ENCODE measurements around the gene DCST1. TPM values are rescaled to one million over a fixed set of nuclear protein-coding genes. Genes with fewer than 3 reads are reported as not detected.
A peak's percentile ranks its signal among the peaks of the same experiment; 100 is the strongest.

Gene DCST1
- total and polyA plus RNA-seq, 2 of the 8 experiments (the other 6 are each of a cell fraction or from before 2014, with no cell fraction given): not detected

DNA sequence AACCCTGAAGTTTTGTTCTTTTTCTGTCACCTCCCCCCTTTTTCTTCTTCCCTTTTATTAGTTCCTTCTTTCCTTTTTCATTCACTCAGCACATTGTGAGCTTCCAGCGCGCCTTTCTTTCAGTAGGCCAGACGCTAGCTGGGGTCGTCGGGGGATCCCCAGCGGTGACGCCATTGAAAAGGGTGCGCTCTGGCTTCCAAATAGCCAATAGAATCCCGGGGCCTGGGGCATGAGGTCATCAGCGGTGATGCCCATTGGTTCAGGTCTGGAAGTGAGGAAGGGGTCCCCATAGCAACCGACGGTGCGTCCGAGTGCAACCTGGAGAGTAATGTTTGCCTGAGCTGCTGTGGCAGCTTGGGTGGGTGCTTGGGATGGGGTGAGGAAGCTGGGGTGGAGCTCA is 38.1 kb downstream of the DCST1 start:
- Histone ChIP-seq H3K36me3 (ENCODE audit: control insufficient read depth in 2 of 4, insufficient read depth in 4 of 4, low read length in 3 of 4) (peaks cover 0 to 12% (median 3%) of the 10 kb centered on the region in 4 experiments; a peak in 4 of 8 replicates), H3K56ac (replicated peaks; ENCODE audit: insufficient read length, low read depth, low read length) (no peak overlapping the region), H3K27me3 (replicated peaks in 1 of 4; ENCODE audit: control insufficient read depth in 3 of 4, extremely low read depth in 1 of 4, insufficient read depth in 3 of 4, low read length in 3 of 4) (peaks cover 0 to 7% (median 1%) of the 10 kb centered on the region in 4 experiments; a peak in 3 of 7 replicates), H2BK5ac (ENCODE audit: low read depth, low read length) (no peak overlapping the region), H3K23me2 (ENCODE audit: low read depth, low read length) (peaks cover 11% of the 10 kb centered on the region), H3K79me2 (ENCODE audit: control insufficient read depth in 1 of 2, insufficient read depth in 2 of 2, low read length in 2 of 2) (no peaks in the 10 kb centered on the region), H2BK120ac (replicated peaks; ENCODE audit: low read depth, low read length) (no peak overlapping the region), H3K79me1 (ENCODE audit: low read depth, low read length) (no peaks in the 10 kb centered on the region), H2BK20ac (ENCODE audit: low read length) (no peak overlapping the region), H2BK15ac (ENCODE audit: low read length) (no peak overlapping the region), H4K91ac (replicated peaks; ENCODE audit: insufficient read length, low read length) (no peak overlapping the region), H2AK5ac (ENCODE audit: low read depth, low read length) (no peak overlapping the region), H3K23ac (ENCODE audit: insufficient read length) (no peak overlapping the region), H3K4me1 (replicated peaks in 1 of 4; ENCODE audit: control insufficient read depth in 3 of 4, insufficient read depth in 4 of 4, low read length in 3 of 4) (peaks cover 4 to 30% (median 21%) of the 10 kb centered on the region in 4 experiments), H3K18ac (ENCODE audit: extremely low read depth, low read length) (no peak overlapping the region), H3K9me3 (ENCODE audit: insufficient read depth in 2 of 2, low read depth in 1 of 2, low read length in 1 of 2) (no peaks in the 10 kb centered on the region), H4K20me1 (replicated peaks in 1 of 2; ENCODE audit: control insufficient read depth in 1 of 2, insufficient read depth in 2 of 2, low read length in 2 of 2) (peaks cover 9 to 13% of the 10 kb centered on the region in 2 experiments), H2AFZ (ENCODE audit: low read length) (no peak overlapping the region), H4K8ac (ENCODE audit: extremely low read depth, insufficient read depth, low read length) (no peak overlapping the region), H3K27ac (ENCODE audit: low read depth, low read length) (no peak overlapping the region), H4K5ac (ENCODE audit: insufficient read length, low read depth, low read length) (no peak overlapping the region), H3K14ac (ENCODE audit: insufficient read length) (no peak overlapping the region), H3K4me3 (ENCODE audit: extremely low read depth in 1 of 4, insufficient read depth in 2 of 4, low read depth in 3 of 4, low read length in 4 of 4) (peak overlapping the region in 2 of 4 experiments; percentile 60 to 64; a peak in 4 of 8 replicates), H2BK12ac (ENCODE audit: low read depth, low read length) (no peak overlapping the region), H3K4ac (replicated peaks; ENCODE audit: insufficient read length, low read depth, low read length) (no peak overlapping the region), H3K9ac (replicated peaks in 1 of 4; ENCODE audit: extremely low read depth in 1 of 4, low read depth in 3 of 4, low read length in 3 of 4) (0 out of 7 replicates have a peak overlapping the region, but pooled peaks of 1 of the 4 experiments have one; percentile 33), H3K4me2 (ENCODE audit: insufficient read depth in 1 of 2, low read depth in 2 of 2, low read length in 2 of 2) (peak overlapping the region; percentile 97 to 99)
- CTCF ChIA-PET (ENCODE audit: partially characterized antibody): interaction anchor here (0.7 to 33.9 kb wide), 7 partner anchors 8 to 96 kb away, joined by 3 to 907 read pairs (median 9); partner anchors contain the start of genes ADAM15, EFNA1, EFNA3 and EFNA4
- POLR2A ChIA-PET (ENCODE audit: partially characterized antibody): interaction anchor here (1.0 to 3.2 kb wide), 6 partner anchors 8 to 123 kb away, joined by 3 to 21 read pairs (median 7); partner anchors contain the start of gene EFNA4
- 6% methylated on average over 14 of the region's 14 CpGs; no CpG with 5 or more reads in 1 of the 2 experiments for WGBS, 2 experiments (ENCODE audit: extremely low coverage in 1 of 2, insufficient coverage in 1 of 2, insufficient read length in 1 of 2, insufficient replicate concordance in 2 of 2, low coverage in 1 of 2, low lambda C conversion rate in 2 of 2, missing lambda C conversion rate in 1 of 2)
- TF ChIP-seq YY1 (IDR thresholded peaks at IDR 0.05; ENCODE audit: low read depth, low read length) (peak; percentile 40; the same call in 1 of the 2 replicates), SP1 (IDR thresholded peaks at IDR 0.05; ENCODE audit: low read depth, low read length) (peak; percentile 71), SAP30 (IDR thresholded peaks at IDR 0.05; ENCODE audit: insufficient read depth, insufficient replicate concordance, low read length) (peak; percentile 50), RXRA (IDR thresholded peaks at IDR 0.05; ENCODE audit: insufficient read depth, low read depth, low read length) (no peak), CHD2 (IDR thresholded peaks at IDR 0.05; ENCODE audit: low read length) (peak; percentile 27; the same call in 1 of the 2 replicates), JUN (IDR thresholded peaks at IDR 0.05; ENCODE audit: low read depth, low read length) (peak; percentile 78; the same call in 1 of the 2 replicates), SIN3A (conservative IDR thresholded peaks at IDR 0.05 in 1 of 2, IDR thresholded peaks at IDR 0.05 in 1 of 2; ENCODE audit: low read depth in 1 of 2, low read length in 2 of 2) (peak in 1 of 2 experiments; percentile 78; a peak in 2 of 4 replicates), PHF8 (conservative IDR thresholded peaks at IDR 0.05; ENCODE audit: low read depth, low read length) (no peak), JUND (IDR thresholded peaks at IDR 0.05; ENCODE audit: low read length) (peak; percentile 93), CREB1 (IDR thresholded peaks at IDR 0.05) (peak; percentile 82)
- TF ChIP-seq, protein P1, sequence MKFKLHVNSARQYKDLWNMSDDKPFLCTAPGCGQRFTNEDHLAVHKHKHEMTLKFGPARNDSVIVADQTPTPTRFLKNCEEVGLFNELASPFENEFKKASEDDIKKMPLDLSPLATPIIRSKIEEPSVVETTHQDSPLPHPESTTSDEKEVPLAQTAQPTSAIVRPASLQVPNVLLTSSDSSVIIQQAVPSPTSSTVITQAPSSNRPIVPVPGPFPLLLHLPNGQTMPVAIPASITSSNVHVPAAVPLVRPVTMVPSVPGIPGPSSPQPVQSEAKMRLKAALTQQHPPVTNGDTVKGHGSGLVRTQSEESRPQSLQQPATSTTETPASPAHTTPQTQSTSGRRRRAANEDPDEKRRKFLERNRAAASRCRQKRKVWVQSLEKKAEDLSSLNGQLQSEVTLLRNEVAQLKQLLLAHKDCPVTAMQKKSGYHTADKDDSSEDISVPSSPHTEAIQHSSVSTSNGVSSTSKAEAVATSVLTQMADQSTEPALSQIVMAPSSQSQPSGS (IDR thresholded peaks at IDR 0.05; ENCODE audit: low read length): peak; percentile 99
- FAIRE-seq (peak; percentile 24), DNase-seq (ENCODE audit: low read depth in 1 of 2, low spot score in 2 of 2) (peak in 1 of 2 experiments; percentile 91)
